Measurements from ENCODE around the gene UNC5A. TPM values are rescaled to one million over a fixed set of nuclear protein-coding genes. Genes with fewer than 3 reads are reported as not detected.

Gene UNC5A
- total RNA-seq, 1 experiment from 2014 or later, result 0.07 TPM

DNA sequence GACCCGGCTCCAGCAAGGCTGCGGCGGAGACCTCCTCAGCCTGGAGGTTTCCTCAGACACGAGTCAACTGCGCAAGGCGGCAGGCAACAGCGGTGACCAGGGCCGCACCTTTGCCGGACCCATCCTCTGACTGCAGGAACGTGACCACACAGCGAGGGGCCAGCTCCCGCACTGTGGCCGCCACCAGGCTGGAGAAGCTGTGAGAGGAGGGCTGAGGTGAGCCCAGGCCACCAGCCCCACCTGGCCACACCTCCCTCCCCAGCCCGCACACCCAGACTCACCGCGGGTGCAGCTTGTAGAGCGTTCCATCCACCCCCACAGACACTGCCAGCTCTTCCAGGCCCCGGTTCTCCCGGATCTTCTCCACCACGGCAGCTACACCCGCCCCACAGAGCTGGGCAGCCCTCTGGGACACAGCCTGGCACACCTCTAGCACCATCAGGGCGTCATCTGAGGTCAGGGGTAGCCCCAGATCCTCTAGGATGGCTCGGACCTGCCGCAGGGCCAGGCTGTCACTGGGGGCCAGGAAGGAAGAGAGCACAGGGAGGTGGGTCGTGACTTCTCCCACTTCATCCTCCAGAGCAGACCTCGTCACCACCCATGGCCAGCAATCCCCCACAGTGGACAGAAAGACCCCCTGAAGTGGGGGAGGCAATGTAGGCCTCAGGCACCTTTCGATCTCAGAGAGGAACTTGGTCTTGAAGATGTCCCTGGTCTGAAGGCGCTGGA lies 70.8 kb downstream of the UNC5A start:
- no peak overlapping the region for H2AFZ ChIP-seq (ENCODE audit: low read length)
- intact Hi-C loops (cut with micrococcal nuclease), result no loop called here
- POLR2A ChIA-PET (ENCODE audit: unreplicated experiment), result no interaction called here

GRCh38 chr5:176881816-176882566 lies 71.6 kb downstream of the UNC5A start:
- Histone ChIP-seq H3K9me3 (ENCODE audit: low read length) (no peaks in the 10 kb centered on the region), H3K4me3 (ENCODE audit: low read length) (no peak overlapping the region), H3K9me2 (replicated peaks; ENCODE audit: low read length) (no peaks in the 10 kb centered on the region), H2AFZ (ENCODE audit: low read length) (no peak overlapping the region), H3K4me2 (ENCODE audit: low read length) (no peak overlapping the region), H3K27me3 (ENCODE audit: low read length) (no peaks in the 10 kb centered on the region), H3K27ac (ENCODE audit: low read length) (no peak overlapping the region), H3F3A (ENCODE audit: low read length, unreplicated experiment) (no peaks in the 10 kb centered on the region), H3K79me2 (ENCODE audit: low read length) (no peaks in the 10 kb centered on the region), H3K36me3 (ENCODE audit: low read depth, low read length) (no peaks in the 10 kb centered on the region), H4K20me1 (ENCODE audit: low read length) (no peaks in the 10 kb centered on the region), H3K4me1 (ENCODE audit: insufficient read depth, low read length) (no peaks in the 10 kb centered on the region), H3K9ac (ENCODE audit: low read length) (no peak overlapping the region)
- intact Hi-C loops (cut with micrococcal nuclease), result no loop called here
- POLR2A ChIA-PET (ENCODE audit: unreplicated experiment), result no interaction called here
- DNase-seq (no peak), ATAC-seq (no peak)
- no TSS peak for BruUV-seq (replicated peaks)
- TF ChIP-seq EZH2 (IDR thresholded peaks at IDR 0.05; ENCODE audit: low read length, unreplicated experiment) (no peak), EZH2phosphoT487 (IDR thresholded peaks at IDR 0.05; ENCODE audit: borderline replicate concordance, low read length) (no peak)
- TF ChIP-seq, protein P1, sequence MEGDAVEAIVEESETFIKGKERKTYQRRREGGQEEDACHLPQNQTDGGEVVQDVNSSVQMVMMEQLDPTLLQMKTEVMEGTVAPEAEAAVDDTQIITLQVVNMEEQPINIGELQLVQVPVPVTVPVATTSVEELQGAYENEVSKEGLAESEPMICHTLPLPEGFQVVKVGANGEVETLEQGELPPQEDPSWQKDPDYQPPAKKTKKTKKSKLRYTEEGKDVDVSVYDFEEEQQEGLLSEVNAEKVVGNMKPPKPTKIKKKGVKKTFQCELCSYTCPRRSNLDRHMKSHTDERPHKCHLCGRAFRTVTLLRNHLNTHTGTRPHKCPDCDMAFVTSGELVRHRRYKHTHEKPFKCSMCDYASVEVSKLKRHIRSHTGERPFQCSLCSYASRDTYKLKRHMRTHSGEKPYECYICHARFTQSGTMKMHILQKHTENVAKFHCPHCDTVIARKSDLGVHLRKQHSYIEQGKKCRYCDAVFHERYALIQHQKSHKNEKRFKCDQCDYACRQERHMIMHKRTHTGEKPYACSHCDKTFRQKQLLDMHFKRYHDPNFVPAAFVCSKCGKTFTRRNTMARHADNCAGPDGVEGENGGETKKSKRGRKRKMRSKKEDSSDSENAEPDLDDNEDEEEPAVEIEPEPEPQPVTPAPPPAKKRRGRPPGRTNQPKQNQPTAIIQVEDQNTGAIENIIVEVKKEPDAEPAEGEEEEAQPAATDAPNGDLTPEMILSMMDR (conservative IDR thresholded peaks at IDR 0.05; ENCODE audit: low read depth, low read length), result no peak
- CTCF ChIA-PET, result no interaction called here

More for the DNA sequence above, 70.8 kb downstream of the UNC5A start:
- no peaks in the 10 kb centered on the region for H3K79me2 ChIP-seq (ENCODE audit: low read length)
- no peak overlapping the region for H3K4me3 ChIP-seq (ENCODE audit: low read length)
- H3K9me3 ChIP-seq (ENCODE audit: low read length), result no peaks in the 10 kb centered on the region
- H3K27me3 ChIP-seq (ENCODE audit: low read length), result peaks cover 7% of the 10 kb centered on the region
- H3K27ac ChIP-seq (ENCODE audit: low read length), result no peak overlapping the region
- CTCF ChIA-PET, result no interaction called here
- H3K9me2 ChIP-seq (replicated peaks; ENCODE audit: low read length), result no peaks in the 10 kb centered on the region
- H3F3A ChIP-seq (ENCODE audit: low read length, unreplicated experiment), result no peaks in the 10 kb centered on the region
- TF ChIP-seq EZH2 (IDR thresholded peaks at IDR 0.05; ENCODE audit: low read length, unreplicated experiment) (no peak), EZH2phosphoT487 (IDR thresholded peaks at IDR 0.05; ENCODE audit: borderline replicate concordance, low read length) (no peak)
- TF ChIP-seq, protein P1 (conservative IDR thresholded peaks at IDR 0.05; ENCODE audit: low read depth, low read length), result no peak
- no peak overlapping the region for H3K4me2 ChIP-seq (ENCODE audit: low read length)
- H3K36me3 ChIP-seq (ENCODE audit: low read depth, low read length), result no peaks in the 10 kb centered on the region
- DNase-seq, result no peak
- no peaks in the 10 kb centered on the region for H3K4me1 ChIP-seq (ENCODE audit: insufficient read depth, low read length)
- no peaks in the 10 kb centered on the region for H4K20me1 ChIP-seq (ENCODE audit: low read length)
- no TSS peak for BruUV-seq (replicated peaks)
- ATAC-seq, result no peak
- no peak overlapping the region for H3K9ac ChIP-seq (ENCODE audit: low read length)

- BruUV-seq (replicated peaks), result no TSS peak
- Histone ChIP-seq H3K36me3 (ENCODE audit: low read depth, low read length) (no peaks in the 10 kb centered on the region), H3K4me3 (ENCODE audit: low read length) (no peak overlapping the region), H3K79me2 (ENCODE audit: low read length) (no peaks in the 10 kb centered on the region), H3F3A (ENCODE audit: low read length, unreplicated experiment) (no peaks in the 10 kb centered on the region), H3K27me3 (ENCODE audit: low read length) (no peaks in the 10 kb centered on the region), H3K9me3 (ENCODE audit: low read length) (no peaks in the 10 kb centered on the region), H3K4me2 (ENCODE audit: low read length) (no peak overlapping the region), H2AFZ (ENCODE audit: low read length) (no peak overlapping the region), H3K9me2 (replicated peaks; ENCODE audit: low read length) (no peaks in the 10 kb centered on the region), H3K9ac (ENCODE audit: low read length) (no peak overlapping the region), H3K4me1 (ENCODE audit: insufficient read depth, low read length) (no peaks in the 10 kb centered on the region), H4K20me1 (ENCODE audit: low read length) (no peaks in the 10 kb centered on the region), H3K27ac (ENCODE audit: low read length) (no peak overlapping the region)
- TF ChIP-seq EZH2 (IDR thresholded peaks at IDR 0.05; ENCODE audit: low read length, unreplicated experiment), result no peak
- no peak for TF ChIP-seq EZH2phosphoT487 (IDR thresholded peaks at IDR 0.05; ENCODE audit: borderline replicate concordance, low read length)
- TF ChIP-seq, protein P1 (conservative IDR thresholded peaks at IDR 0.05; ENCODE audit: low read depth, low read length), result no peak
- ChIA-PET CTCF (no interaction called here), POLR2A (ENCODE audit: unreplicated experiment) (no interaction called here)
- intact Hi-C loops (cut with micrococcal nuclease), result no loop called here
- ATAC-seq (peak; percentile 33; the same call in 1 of the 2 replicates), DNase-seq (no peak)
These were observed 72.2 kb downstream of the UNC5A start for GRCh38 chr5:176882567-176882903.

All from PC-3 (cell line).